HEK293T (cell line): ENCODE data around the gene DNAJC9.

Experiments
- CTCF ChIA-PET: fragments of 350-600 bp; formaldehyde crosslinking; extraction: SDS; loops from one replicate; lab custom pipeline; 2021; ENCODE audit warnings: antibody characterized with exemption, inconsistent platforms; lab: Yijun Ruan, JAX
- POLR2A ChIA-PET: fragments of 350-600 bp; formaldehyde crosslinking; extraction: SDS; loops from one replicate; lab custom pipeline; 2020; ENCODE audit warnings: antibody characterized with exemption, inconsistent platforms; lab: Yijun Ruan, JAX
- DNase-seq: peaks from one replicate; pipeline ENCODE4 v3.0.0; 2012; ENCODE audit warnings: mixed read lengths; ENCODE audit errors: extremely low spot score
- ARNT ChIP-seq: fragments of 450-650 bp; IDR thresholded peaks from 2 replicates; pipeline ENCODE4 v1.6.1; 2017; ENCODE audit warnings: mild to moderate bottlenecking
- BHLHE40 ChIP-seq: fragments of 450-650 bp; IDR thresholded peaks from 2 replicates; pipeline ENCODE4 v1.6.1; 2016; ENCODE audit warnings: mild to moderate bottlenecking, moderate library complexity, borderline replicate concordance
- CTBP1 ChIP-seq: fragments of 450-650 bp; IDR thresholded peaks from 2 replicates; pipeline ENCODE4 v1.6.1; 2016; ENCODE audit warnings: borderline replicate concordance
- ELF4 ChIP-seq: fragments of 450-650 bp; IDR thresholded peaks from 2 replicates; pipeline ENCODE4 v1.6.1; 2017; ENCODE audit warnings: antibody characterized with exemption
- FOXA1 ChIP-seq: fragments of 450-650 bp; IDR thresholded peaks from 2 replicates; pipeline ENCODE4 v1.6.1; 2016; ENCODE audit warnings: mild to moderate bottlenecking
- FOXK2 ChIP-seq: fragments of 450-650 bp; IDR thresholded peaks from 2 replicates; pipeline ENCODE4 v1.6.1; 2016; ENCODE audit warnings: mild to moderate bottlenecking
- FOXM1 ChIP-seq: fragments of 450-650 bp; IDR thresholded peaks from 2 replicates; pipeline ENCODE4 v1.6.1; 2017; ENCODE audit warnings: mild to moderate bottlenecking, borderline replicate concordance
- HDGF ChIP-seq: fragments of 450-650 bp; IDR thresholded peaks from 2 replicates; pipeline ENCODE4 v1.6.1; 2017; ENCODE audit warnings: antibody characterized with exemption, borderline replicate concordance
- L3MBTL2 ChIP-seq: fragments of 450-650 bp; conservative IDR thresholded peaks from 2 replicates; pipeline ENCODE4 v1.6.1; 2016; ENCODE audit warnings: mild to moderate bottlenecking
- LEF1 ChIP-seq: fragments of 450-650 bp; IDR thresholded peaks from 2 replicates; pipeline ENCODE4 v1.6.1; 2017; ENCODE audit warnings: mild to moderate bottlenecking, borderline replicate concordance
- NFRKB ChIP-seq: fragments of 450-650 bp; IDR thresholded peaks from 2 replicates; pipeline ENCODE4 v1.6.1; 2016; ENCODE audit warnings: mild to moderate bottlenecking, moderate library complexity
- SP1 ChIP-seq: fragments of 450-650 bp; IDR thresholded peaks from 2 replicates; pipeline ENCODE4 v1.6.1; 2017
- SUZ12 ChIP-seq: fragments of 450-650 bp; IDR thresholded peaks from 2 replicates; pipeline ENCODE4 v1.6.1; 2016; ENCODE audit warnings: mild to moderate bottlenecking
- TARDBP ChIP-seq: fragments of 450-650 bp; IDR thresholded peaks from 2 replicates; pipeline ENCODE4 v1.6.1; 2016
- ZNF384 ChIP-seq: fragments of 450-650 bp; IDR thresholded peaks from 2 replicates; pipeline ENCODE4 v1.6.1; 2016
- TF ChIP-seq, protein P1 (sequence below): fragments of 450-650 bp; IDR thresholded peaks from 2 replicates; pipeline ENCODE4 v1.6.1; 2016

DNAJC9 gene, protein sequence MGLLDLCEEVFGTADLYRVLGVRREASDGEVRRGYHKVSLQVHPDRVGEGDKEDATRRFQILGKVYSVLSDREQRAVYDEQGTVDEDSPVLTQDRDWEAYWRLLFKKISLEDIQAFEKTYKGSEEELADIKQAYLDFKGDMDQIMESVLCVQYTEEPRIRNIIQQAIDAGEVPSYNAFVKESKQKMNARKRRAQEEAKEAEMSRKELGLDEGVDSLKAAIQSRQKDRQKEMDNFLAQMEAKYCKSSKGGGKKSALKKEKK

DNA sequence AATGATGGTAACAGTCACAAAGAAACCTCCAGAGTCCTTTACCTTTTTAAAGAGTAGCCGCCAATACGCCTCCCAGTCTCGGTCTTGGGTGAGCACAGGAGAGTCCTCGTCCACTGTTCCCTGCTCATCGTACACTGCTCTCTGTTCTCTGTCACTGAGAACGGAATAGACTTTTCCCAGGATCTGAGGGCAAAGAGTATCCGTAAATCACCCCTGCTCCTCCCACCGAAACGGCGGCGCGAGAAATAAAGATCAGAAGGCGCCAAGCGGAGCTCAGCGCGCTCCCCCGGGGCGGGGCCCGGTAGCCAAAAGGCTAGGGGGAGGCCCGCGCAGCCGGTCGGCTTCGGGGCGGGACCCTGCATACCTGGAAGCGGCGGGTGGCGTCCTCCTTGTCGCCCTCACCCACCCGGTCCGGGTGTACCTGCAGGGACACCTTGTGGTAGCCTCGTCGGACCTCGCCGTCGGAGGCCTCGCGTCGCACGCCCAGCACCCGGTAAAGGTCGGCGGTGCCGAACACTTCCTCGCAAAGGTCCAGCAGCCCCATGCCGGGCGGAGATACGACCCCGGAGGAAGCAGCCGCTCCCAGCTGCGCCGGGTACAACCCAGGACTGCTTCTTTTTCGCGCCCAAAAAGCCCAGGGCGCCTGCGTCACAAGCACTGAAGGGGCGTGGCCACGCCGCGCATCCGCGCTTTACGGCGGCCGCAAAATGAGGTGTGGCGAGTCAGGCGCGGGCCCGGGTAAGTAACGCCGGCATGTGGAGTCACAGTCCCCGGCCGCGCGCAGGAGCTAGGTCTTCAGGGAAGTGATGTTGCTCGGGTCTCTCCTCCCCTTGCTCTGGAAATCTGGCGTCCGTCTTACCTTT lies at the start of gene DNAJC9:
Gene DNAJC9 (minus strand): TSS at position 610 of the 863 bp plus-strand sequence. CDS start 66 bp downstream, at position 544.
- CTCF ChIA-PET = interaction anchor here (1.1 kb wide), 1 partner anchor 88 kb away, joined by 3 read pairs; no protein-coding TSS in a partner anchor
- DNase-seq = peak; percentile 91
- peak; percentile 71 for TF ChIP-seq L3MBTL2
- TF ChIP-seq CTBP1 = peak; percentile 20; the same call in 1 of the 2 replicates
- TF ChIP-seq LEF1 = no peak
- TF ChIP-seq FOXA1 = no peak
- TF ChIP-seq, protein P1, sequence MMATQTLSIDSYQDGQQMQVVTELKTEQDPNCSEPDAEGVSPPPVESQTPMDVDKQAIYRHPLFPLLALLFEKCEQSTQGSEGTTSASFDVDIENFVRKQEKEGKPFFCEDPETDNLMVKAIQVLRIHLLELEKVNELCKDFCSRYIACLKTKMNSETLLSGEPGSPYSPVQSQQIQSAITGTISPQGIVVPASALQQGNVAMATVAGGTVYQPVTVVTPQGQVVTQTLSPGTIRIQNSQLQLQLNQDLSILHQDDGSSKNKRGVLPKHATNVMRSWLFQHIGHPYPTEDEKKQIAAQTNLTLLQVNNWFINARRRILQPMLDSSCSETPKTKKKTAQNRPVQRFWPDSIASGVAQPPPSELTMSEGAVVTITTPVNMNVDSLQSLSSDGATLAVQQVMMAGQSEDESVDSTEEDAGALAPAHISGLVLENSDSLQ = peak; percentile 89
- peak; percentile 69; the same call in 1 of the 2 replicates for TF ChIP-seq ELF4
- TF ChIP-seq FOXM1 = no peak
- TF ChIP-seq NFRKB = no peak
- POLR2A ChIA-PET = interaction anchor here (0.6 to 2.5 kb wide), 36 partner anchors 8 to 1184 kb away, joined by 3 to 33 read pairs (median 4); partner anchors contain the start of genes CFAP70, ECD, FAM149B1 and NUDT13

GRCh38 chr10:73293461-73293860 lies 46.4 kb upstream of the DNAJC9 start:
- CTCF ChIA-PET = no interaction called here
- POLR2A ChIA-PET = no interaction called here
- TF ChIP-seq ELF4 (no peak), NFRKB (no peak), L3MBTL2 (no peak), HDGF (no peak), LEF1 (no peak), FOXK2 (no peak), CTBP1 (no peak), ZNF384 (no peak), SP1 (no peak)
- DNase-seq = no peak

- TF ChIP-seq SP1 = no peak
- TF ChIP-seq FOXK2 = no peak
- TF ChIP-seq, protein P1 = no peak
- TF ChIP-seq BHLHE40 = no peak
- TF ChIP-seq SUZ12 = no peak
- TF ChIP-seq ARNT = no peak
- no peak for TF ChIP-seq ELF4
- no peak for TF ChIP-seq LEF1
- TF ChIP-seq FOXA1 = no peak
- TF ChIP-seq FOXM1 = no peak
- TF ChIP-seq TARDBP = no peak
- no peak for TF ChIP-seq HDGF
- no peak for TF ChIP-seq CTBP1
- ChIA-PET POLR2A (no interaction called here), CTCF (no interaction called here)
- no peak for DNase-seq
Observed at GRCh38 chr10:73289958-73290357, 42.9 kb upstream of the DNAJC9 start.

DNA sequence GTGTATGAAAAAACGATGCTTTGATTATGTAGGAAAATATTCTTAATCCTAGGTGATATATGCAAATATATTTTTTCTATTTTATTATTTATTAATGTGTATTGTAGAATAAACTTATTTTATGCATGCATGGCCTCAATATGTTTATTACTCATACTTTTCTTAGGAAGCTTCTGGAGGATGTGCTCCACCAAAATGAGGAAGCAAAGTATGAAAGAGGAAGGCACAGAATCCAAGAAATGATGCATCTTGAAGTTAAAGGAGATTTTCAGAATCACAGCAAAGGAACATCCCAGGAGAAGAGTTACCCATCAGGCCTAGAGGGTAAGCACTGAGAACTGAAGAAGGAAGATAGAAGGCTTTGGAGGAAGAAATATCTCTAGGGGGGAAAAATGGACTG lies 40.4 kb upstream of the DNAJC9 start:
- CTCF ChIA-PET = no interaction called here
- POLR2A ChIA-PET = no interaction called here
- TF ChIP-seq NFRKB (no peak), FOXA1 (no peak), SUZ12 (no peak), FOXK2 (no peak), CTBP1 (no peak), TARDBP (no peak)
- no peak for DNase-seq

GRCh38 chr10:73281097-73281496 lies 34.0 kb upstream of the DNAJC9 start:
- DNase-seq = no peak
- TF ChIP-seq SUZ12 (no peak), FOXA1 (no peak)
- ChIA-PET CTCF (no interaction called here), POLR2A (no interaction called here)

- CTCF ChIA-PET = interaction anchor here (1.1 to 1.5 kb wide), 4 partner anchors 8 to 15 kb away, joined by 4 to 6 read pairs (median 4); no protein-coding TSS in a partner anchor
- DNase-seq = no peak
- POLR2A ChIA-PET = interaction anchor here (0.7 to 0.9 kb wide), 2 partner anchors 12 to 17 kb away, joined by 3 to 5 read pairs; partner anchors contain the start of genes DNAJC9 and MRPS16
- TF ChIP-seq BHLHE40 (no peak), L3MBTL2 (no peak), TARDBP (no peak), HDGF (no peak), FOXM1 (no peak), ELF4 (no peak), ZNF384 (no peak), SUZ12 (no peak), LEF1 (no peak), FOXK2 (no peak), ARNT (no peak), SP1 (no peak), CTBP1 (no peak), NFRKB (no peak), FOXA1 (no peak)
Observed at GRCh38 chr10:73264423-73264822, 17.4 kb upstream of the DNAJC9 start.
